ENCODE data around the gene SDK1. TPM values are rescaled to one million over a fixed set of nuclear protein-coding genes. Genes with fewer than 3 reads are reported as not detected.

The SDK1 gene
- polyA plus RNA-seq, 4 donors: 0.27 to 5.0 (median 2.1) TPM; not detected in 1

GRCh38 chr7:3300221-3300650 lies 816 bp upstream of the SDK1 start:
- Histone ChIP-seq H3K4me1 (ENCODE audit: control insufficient read depth in 3 of 3, insufficient read depth in 2 of 3, low read depth in 1 of 3, low read length in 2 of 3) (peaks cover 0 to 4% (median 3%) of the 10 kb centered on the region in 3 donors), H3K36me3 (ENCODE audit: control insufficient read depth in 3 of 3, insufficient read depth in 2 of 3, low read depth in 1 of 3, low read length in 3 of 3) (no peaks in the 10 kb centered on the region), H3K27ac (ENCODE audit: low read depth in 1 of 3, low read length in 2 of 3) (no peak overlapping the region), H3K4me3 (ENCODE audit: low read depth in 1 of 3, low read length in 3 of 3) (peak overlapping the region in 2 of 3 donors; percentile 29 to 72), H3K9me3 (ENCODE audit: control insufficient read depth in 2 of 2, insufficient read depth in 1 of 2, low read depth in 1 of 2, low read length in 1 of 2) (no peaks in the 10 kb centered on the region), H3K27me3 (ENCODE audit: control insufficient read depth in 3 of 3, insufficient read depth in 3 of 3, low read length in 3 of 3) (peaks cover 0 to 12% (median 5%) of the 10 kb centered on the region in 3 donors)
- 1 to 3% (median 3%) methylated on average over 19 to 20 of the region's 20 CpGs for WGBS, 3 donors
- peak in 1 of 2 donors; percentile 56 for DNase-seq
- no peak for FAIRE-seq

DNA sequence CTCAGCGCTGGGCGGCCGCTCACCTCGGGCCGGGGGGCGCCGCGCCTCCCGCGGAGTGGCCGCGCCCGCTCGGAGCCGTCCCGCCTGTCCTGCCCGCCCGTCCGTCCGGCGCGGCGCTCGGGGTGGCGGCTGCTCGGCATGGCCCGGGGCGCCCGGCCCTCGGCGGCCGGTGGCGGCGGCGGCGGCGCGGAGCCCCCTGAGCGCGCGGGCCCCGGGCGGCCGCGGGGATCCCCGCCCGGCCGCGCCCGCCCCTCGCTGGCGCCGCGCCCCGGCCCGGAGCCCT lies 338 bp downstream of the SDK1 start:
- Histone ChIP-seq H3K4me3 (ENCODE audit: low read depth in 1 of 3, low read length in 3 of 3) (peak overlapping the region in 2 of 3 donors; percentile 48 to 72), H3K4me1 (ENCODE audit: control insufficient read depth in 3 of 3, insufficient read depth in 2 of 3, low read depth in 1 of 3, low read length in 2 of 3) (peaks cover 0 to 4% (median 3%) of the 10 kb centered on the region in 3 donors), H3K27ac (ENCODE audit: low read depth in 1 of 3, low read length in 2 of 3) (peak overlapping the region in 1 of 3 donors; percentile 46), H3K27me3 (ENCODE audit: control insufficient read depth in 3 of 3, insufficient read depth in 3 of 3, low read length in 3 of 3) (peaks cover 0 to 12% (median 5%) of the 10 kb centered on the region in 3 donors), H3K36me3 (ENCODE audit: control insufficient read depth in 3 of 3, insufficient read depth in 2 of 3, low read depth in 1 of 3, low read length in 3 of 3) (no peaks in the 10 kb centered on the region), H3K9me3 (ENCODE audit: control insufficient read depth in 2 of 2, insufficient read depth in 1 of 2, low read depth in 1 of 2, low read length in 1 of 2) (no peaks in the 10 kb centered on the region)
- DNase-seq (no peak), FAIRE-seq (no peak)
- WGBS, 3 donors: 0 to 1% (median 1%) methylated on average over 22 to 56 of the region's 56 CpGs

- Histone ChIP-seq H3K27ac (ENCODE audit: low read depth in 1 of 3, low read length in 2 of 3) (no peak overlapping the region), H3K27me3 (ENCODE audit: control insufficient read depth in 3 of 3, insufficient read depth in 3 of 3, low read length in 3 of 3) (peaks cover 0 to 12% (median 5%) of the 10 kb centered on the region in 3 donors), H3K4me1 (ENCODE audit: control insufficient read depth in 3 of 3, insufficient read depth in 2 of 3, low read depth in 1 of 3, low read length in 2 of 3) (peaks cover 0 to 4% (median 3%) of the 10 kb centered on the region in 3 donors), H3K9me3 (ENCODE audit: control insufficient read depth in 2 of 2, insufficient read depth in 1 of 2, low read depth in 1 of 2, low read length in 1 of 2) (no peaks in the 10 kb centered on the region), H3K36me3 (ENCODE audit: control insufficient read depth in 3 of 3, insufficient read depth in 2 of 3, low read depth in 1 of 3, low read length in 3 of 3) (no peaks in the 10 kb centered on the region), H3K4me3 (ENCODE audit: low read depth in 1 of 3, low read length in 3 of 3) (peak overlapping the region; percentile 48 to 72 (median 56))
- 1 to 2% (median 1%) methylated on average over 38 to 45 of the region's 45 CpGs for WGBS, 3 donors
- FAIRE-seq: no peak
- DNase-seq: peak; percentile 34 to 55
Observed at GRCh38 chr7:3301831-3302618, 973 bp downstream of the SDK1 start.

DNA sequence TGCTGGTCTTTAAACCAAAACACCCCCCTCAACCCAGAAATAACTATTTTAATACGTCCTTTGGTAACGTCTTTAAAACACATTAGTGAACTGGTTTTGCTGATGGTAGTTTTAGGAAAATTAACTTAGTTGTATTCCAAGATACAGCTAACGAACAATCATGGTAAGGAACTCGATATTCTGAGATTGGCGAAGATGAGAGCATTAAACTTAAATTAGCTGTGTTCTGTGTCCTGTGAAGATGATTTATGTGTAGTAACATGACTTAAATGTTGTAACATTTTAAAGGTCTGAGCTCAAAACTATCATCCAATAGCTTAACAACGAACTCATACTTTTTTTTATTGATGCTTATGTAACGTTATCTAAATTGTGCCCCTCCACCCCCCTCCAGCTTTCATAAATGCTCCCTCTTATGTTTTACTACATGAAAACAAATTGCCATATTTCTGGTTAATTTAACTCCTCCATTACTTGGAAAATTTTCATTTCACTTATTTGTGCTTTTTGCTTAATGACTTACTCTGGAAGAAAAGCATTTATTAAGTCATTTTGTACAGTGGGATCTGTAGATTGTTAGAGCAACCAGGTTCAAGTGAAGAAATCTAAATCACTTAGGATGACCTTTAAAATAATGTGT lies 1.7 kb downstream of the SDK1 start:
- H3K4me3 ChIP-seq (ENCODE audit: low read depth in 1 of 3, low read length in 3 of 3): peak overlapping the region in 1 of 3 donors; percentile 56
- WGBS, 3 donors: 27 to 33% (median 28%) methylated on average over 7 of the region's 7 CpGs
- no peaks in the 10 kb centered on the region for H3K36me3 ChIP-seq (ENCODE audit: control insufficient read depth in 3 of 3, insufficient read depth in 2 of 3, low read depth in 1 of 3, low read length in 3 of 3)
- peaks cover 0 to 12% (median 5%) of the 10 kb centered on the region in 3 donors for H3K27me3 ChIP-seq (ENCODE audit: control insufficient read depth in 3 of 3, insufficient read depth in 3 of 3, low read length in 3 of 3)
- H3K9me3 ChIP-seq (ENCODE audit: control insufficient read depth in 2 of 2, insufficient read depth in 1 of 2, low read depth in 1 of 2, low read length in 1 of 2): no peaks in the 10 kb centered on the region
- H3K27ac ChIP-seq (ENCODE audit: low read depth in 1 of 3, low read length in 2 of 3): no peak overlapping the region
- FAIRE-seq (no peak), DNase-seq (no peak)
- peaks cover 0 to 4% (median 3%) of the 10 kb centered on the region in 3 donors for H3K4me1 ChIP-seq (ENCODE audit: control insufficient read depth in 3 of 3, insufficient read depth in 2 of 3, low read depth in 1 of 3, low read length in 2 of 3)

DNA sequence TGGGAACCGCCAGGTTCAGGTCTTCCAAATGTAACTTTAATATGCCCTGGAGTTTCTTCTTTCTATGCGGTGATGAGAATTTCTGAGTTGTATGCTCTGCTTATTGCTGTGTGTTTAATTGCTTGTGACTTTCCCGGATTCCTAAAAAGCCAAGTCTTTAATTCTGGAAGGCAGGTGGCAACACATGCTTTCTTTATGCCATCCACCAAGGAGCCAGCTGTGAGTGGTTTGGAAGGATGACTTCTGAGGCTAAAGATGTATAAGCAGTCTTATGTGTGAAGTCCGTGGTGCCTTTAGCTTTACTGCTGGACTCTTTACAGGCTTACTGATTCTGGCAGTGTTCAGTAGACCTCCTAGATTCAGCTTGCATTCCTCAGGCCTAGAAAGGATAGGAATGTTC lies 3.1 kb downstream of the SDK1 start:
- 83 to 89% (median 85%) methylated on average over 4 of the region's 4 CpGs for WGBS, 3 donors

DNA sequence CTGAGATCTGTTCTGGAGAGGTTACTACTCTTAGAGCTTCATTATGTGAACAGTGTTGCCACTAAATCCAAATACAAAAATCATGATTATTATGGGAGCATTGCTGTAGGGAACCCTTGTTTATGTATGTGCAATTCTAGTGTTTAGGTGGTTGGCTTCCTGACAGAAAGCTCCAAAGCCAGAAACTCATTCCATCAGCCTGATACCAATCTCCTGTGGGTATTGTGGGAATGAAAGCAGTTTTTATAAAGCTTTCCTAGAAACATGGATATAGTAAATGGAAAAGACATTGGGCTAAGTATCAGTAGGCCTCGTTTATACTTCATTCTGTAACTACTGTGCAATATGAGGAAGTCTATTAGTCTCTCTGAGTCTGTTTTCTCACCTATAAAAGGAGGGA lies 6.4 kb downstream of the SDK1 start:
- FAIRE-seq (no peak), DNase-seq (no peak)
- H3K9me3 ChIP-seq (ENCODE audit: control insufficient read depth in 2 of 2, insufficient read depth in 1 of 2, low read depth in 1 of 2, low read length in 1 of 2): no peaks in the 10 kb centered on the region
- no peak overlapping the region for H3K4me3 ChIP-seq (ENCODE audit: low read depth in 1 of 3, low read length in 3 of 3)
- no peaks in the 10 kb centered on the region for H3K36me3 ChIP-seq (ENCODE audit: control insufficient read depth in 3 of 3, insufficient read depth in 2 of 3, low read depth in 1 of 3, low read length in 3 of 3)
- H3K27me3 ChIP-seq (ENCODE audit: control insufficient read depth in 3 of 3, insufficient read depth in 3 of 3, low read length in 3 of 3): no peaks in the 10 kb centered on the region
- H3K27ac ChIP-seq (ENCODE audit: low read depth in 1 of 3, low read length in 2 of 3): no peak overlapping the region
- H3K4me1 ChIP-seq (ENCODE audit: control insufficient read depth in 3 of 3, insufficient read depth in 2 of 3, low read depth in 1 of 3, low read length in 2 of 3): peaks cover 0 to under 1% (median 0%) of the 10 kb centered on the region in 3 donors
- 15 to 53% (median 32%) methylated on average over 1 of the region's 1 CpG for WGBS, 3 donors

More for the DNA sequence above, 3.1 kb downstream of the SDK1 start:
- DNase-seq (no peak), FAIRE-seq (no peak)
- no peaks in the 10 kb centered on the region for H3K36me3 ChIP-seq (ENCODE audit: control insufficient read depth in 3 of 3, insufficient read depth in 2 of 3, low read depth in 1 of 3, low read length in 3 of 3)
- H3K4me3 ChIP-seq (ENCODE audit: low read depth in 1 of 3, low read length in 3 of 3): no peak overlapping the region
- no peak overlapping the region for H3K27ac ChIP-seq (ENCODE audit: low read depth in 1 of 3, low read length in 2 of 3)
- H3K4me1 ChIP-seq (ENCODE audit: control insufficient read depth in 3 of 3, insufficient read depth in 2 of 3, low read depth in 1 of 3, low read length in 2 of 3): peaks cover 0 to 4% (median 3%) of the 10 kb centered on the region in 3 donors
- H3K27me3 ChIP-seq (ENCODE audit: control insufficient read depth in 3 of 3, insufficient read depth in 3 of 3, low read length in 3 of 3): peaks cover 0 to 12% (median 5%) of the 10 kb centered on the region in 3 donors
- no peaks in the 10 kb centered on the region for H3K9me3 ChIP-seq (ENCODE audit: control insufficient read depth in 2 of 2, insufficient read depth in 1 of 2, low read depth in 1 of 2, low read length in 1 of 2)

- FAIRE-seq: no peak
- H3K4me3 ChIP-seq (ENCODE audit: low read depth in 1 of 3, low read length in 3 of 3): no peak overlapping the region
- 80 to 85% (median 84%) methylated on average over 3 of the region's 3 CpGs for WGBS, 3 donors
- no peaks in the 10 kb centered on the region for H3K9me3 ChIP-seq (ENCODE audit: control insufficient read depth in 2 of 2, insufficient read depth in 1 of 2, low read depth in 1 of 2, low read length in 1 of 2)
- no peaks in the 10 kb centered on the region for H3K27me3 ChIP-seq (ENCODE audit: control insufficient read depth in 3 of 3, insufficient read depth in 3 of 3, low read length in 3 of 3)
- H3K27ac ChIP-seq (ENCODE audit: low read depth in 1 of 3, low read length in 2 of 3): no peak overlapping the region
- DNase-seq: no peak
- no peaks in the 10 kb centered on the region for H3K36me3 ChIP-seq (ENCODE audit: control insufficient read depth in 3 of 3, insufficient read depth in 2 of 3, low read depth in 1 of 3, low read length in 3 of 3)
- H3K4me1 ChIP-seq (ENCODE audit: control insufficient read depth in 3 of 3, insufficient read depth in 2 of 3, low read depth in 1 of 3, low read length in 2 of 3): no peaks in the 10 kb centered on the region
Observed at GRCh38 chr7:3309140-3309539, 8.1 kb downstream of the SDK1 start.

GRCh38 chr7:3309956-3310355 lies 8.9 kb downstream of the SDK1 start:
- no peak for FAIRE-seq
- WGBS, 3 donors: 86 to 96% (median 88%) methylated on average over 1 of the region's 1 CpG
- Histone ChIP-seq H3K27ac (ENCODE audit: low read depth in 1 of 3, low read length in 2 of 3) (no peak overlapping the region), H3K4me3 (ENCODE audit: low read depth in 1 of 3, low read length in 3 of 3) (no peak overlapping the region), H3K9me3 (ENCODE audit: control insufficient read depth in 2 of 2, insufficient read depth in 1 of 2, low read depth in 1 of 2, low read length in 1 of 2) (no peaks in the 10 kb centered on the region), H3K36me3 (ENCODE audit: control insufficient read depth in 3 of 3, insufficient read depth in 2 of 3, low read depth in 1 of 3, low read length in 3 of 3) (no peaks in the 10 kb centered on the region), H3K27me3 (ENCODE audit: control insufficient read depth in 3 of 3, insufficient read depth in 3 of 3, low read length in 3 of 3) (no peaks in the 10 kb centered on the region), H3K4me1 (ENCODE audit: control insufficient read depth in 3 of 3, insufficient read depth in 2 of 3, low read depth in 1 of 3, low read length in 2 of 3) (no peaks in the 10 kb centered on the region)
- no peak for DNase-seq

Measured in small intestine (tissue), 7 donors.